KG1 (cell line): Measurements from ENCODE around the gene CD38.

Experiments
- DNase-seq: peaks from one replicate; lab custom pipeline; 2025; lab: John Stamatoyannopoulos, UW

CD38 gene

GRCh38 chr4:15899511-15899910 is 121.4 kb downstream of the CD38 start:
- no peak for DNase-seq

GRCh38 chr4:15901007-15901406 is 122.9 kb downstream of the CD38 start:
- DNase-seq = no peak

DNA sequence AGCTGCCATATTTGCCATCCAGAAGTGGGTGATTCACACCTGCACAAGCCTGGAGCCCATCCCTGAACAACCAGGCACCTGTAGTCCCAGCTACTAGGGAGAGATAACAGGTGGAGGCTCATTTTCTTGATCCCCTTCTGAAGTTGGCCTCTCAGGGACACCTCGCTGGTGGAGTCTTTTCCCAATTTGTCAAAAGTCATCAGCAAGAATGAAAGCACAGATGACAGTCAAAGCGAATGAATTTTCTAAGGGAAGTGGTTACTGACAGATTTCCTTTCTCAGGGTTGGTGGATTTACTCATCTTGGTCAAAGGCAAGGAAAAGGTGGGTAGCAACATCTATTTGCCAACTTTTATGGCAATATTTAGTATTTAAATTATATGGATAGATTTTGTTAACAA is 123.9 kb downstream of the CD38 start:
- no peak for DNase-seq

- no peak for DNase-seq
Measured at GRCh38 chr4:15902746-15903145, 124.6 kb downstream of the CD38 start.
